ENCODE measurements around the gene AQP7.

DNA sequence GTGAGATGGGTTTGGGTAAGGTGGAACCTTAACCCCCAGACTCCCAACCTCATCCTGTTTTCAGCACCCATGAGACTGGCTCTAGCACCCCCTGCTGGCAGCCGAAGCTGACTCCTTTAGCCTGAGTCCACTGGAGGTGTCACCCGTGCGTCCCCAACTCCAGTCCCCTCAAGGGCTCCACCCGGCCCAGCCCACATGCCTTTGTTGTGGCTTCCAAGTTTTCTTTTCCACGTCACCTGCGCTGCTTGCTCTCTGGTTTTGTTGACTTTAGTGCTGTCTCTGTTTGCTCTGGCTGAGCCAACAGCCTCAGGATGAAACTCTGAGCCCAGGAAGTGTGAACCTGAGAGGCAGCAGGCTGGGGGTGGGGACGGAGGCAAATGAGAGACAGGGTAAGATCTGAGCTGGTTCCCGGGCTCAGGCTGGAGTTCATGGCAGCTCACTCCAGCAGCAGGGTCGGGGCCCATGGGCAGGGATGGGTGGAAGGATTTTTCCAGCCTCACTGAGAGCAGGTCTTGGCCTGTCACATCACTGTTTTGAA lies 13.2 kb upstream of the AQP7 start:
- TF ChIP-seq CTCF (IDR thresholded peaks at IDR 0.05; ENCODE audit: poor library complexity, severe bottlenecking) (no peak), SMC3 (conservative IDR thresholded peaks at IDR 0.05; ENCODE audit: poor library complexity) (no peak), EZH2 (IDR thresholded peaks at IDR 0.05; ENCODE audit: borderline replicate concordance, insufficient read depth, low read length, poor library complexity, severe bottlenecking) (no peak), RAD21 (conservative IDR thresholded peaks at IDR 0.05) (no peak), TAF1 (IDR thresholded peaks at IDR 0.05; ENCODE audit: low read depth) (no peak), POLR2AphosphoS5 (IDR thresholded peaks at IDR 0.05) (no peak), EP300 (conservative IDR thresholded peaks at IDR 0.05; ENCODE audit: poor library complexity, severe bottlenecking) (no peak), REST (IDR thresholded peaks at IDR 0.05; ENCODE audit: borderline replicate concordance) (no peak)

Data from neural cell (in vitro differentiated cells).